DMS153 treated with DMSO at 0.1 percent for 48 hours (cell line): ENCODE results near the gene SASH1.

Experiments used
- DNase-seq: peaks from one replicate; lab custom pipeline; 2025; ENCODE audit not compliant: unreplicated experiment; lab: John Stamatoyannopoulos, UW

The SASH1 gene

DNA sequence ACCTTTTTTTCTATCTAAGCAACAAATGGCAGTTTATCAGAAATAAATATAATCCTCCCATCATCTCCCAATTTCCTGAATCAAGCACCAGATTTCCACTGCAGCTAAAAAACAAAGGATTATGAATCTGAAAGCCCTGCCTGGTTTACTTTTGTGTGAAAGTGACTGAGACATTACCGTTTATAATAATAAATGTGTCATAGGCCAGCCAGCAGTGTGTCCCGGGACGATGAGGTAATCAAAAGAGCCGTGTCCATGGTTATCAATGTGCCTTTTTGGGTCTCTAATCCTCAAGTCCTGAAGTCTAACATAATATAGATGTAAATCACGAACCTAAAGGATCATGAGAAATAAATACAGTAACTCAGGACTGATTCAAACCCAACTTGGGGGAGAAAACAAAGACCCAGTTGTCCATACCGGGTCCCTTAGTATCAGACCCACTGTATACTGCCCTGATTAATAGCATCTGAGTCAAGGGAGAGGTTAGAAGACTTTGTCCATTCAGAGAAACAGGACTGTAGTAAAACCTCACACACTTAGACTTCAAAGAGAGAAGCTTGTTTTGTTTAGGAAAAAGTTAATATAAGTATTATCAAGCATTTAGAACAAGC lies 149.1 kb downstream of the SASH1 start:
- DNase-seq = no peak

DNA sequence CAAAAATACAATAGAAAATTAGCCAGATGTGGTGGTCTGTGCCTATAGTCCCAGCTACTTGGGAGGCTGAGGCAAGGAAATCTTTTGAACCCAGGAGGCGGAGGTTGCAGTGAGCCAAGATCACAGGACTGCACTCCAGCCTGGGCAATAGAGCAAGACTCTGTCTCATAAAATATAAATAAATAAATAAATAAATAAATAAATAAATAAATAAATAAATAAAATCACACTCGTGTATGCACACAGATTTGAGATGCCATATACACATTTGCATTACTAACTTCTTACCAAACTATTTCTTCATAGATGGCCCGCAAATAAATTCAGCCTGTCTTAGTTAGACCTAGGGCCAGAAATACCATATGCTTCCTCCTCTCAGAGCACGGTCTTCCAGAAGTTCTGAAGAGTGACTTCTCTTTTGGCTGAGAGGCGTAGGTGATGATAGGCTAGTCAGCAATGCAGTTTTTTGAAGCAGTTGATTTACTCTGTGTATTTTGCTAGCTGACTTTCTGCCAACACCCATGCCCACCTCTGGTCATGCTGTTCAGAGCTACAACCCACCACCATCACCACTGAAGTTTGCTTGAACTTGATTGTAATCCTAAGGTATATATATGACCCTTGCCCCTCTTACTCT lies 150.1 kb downstream of the SASH1 start:
- DNase-seq = no peak

DNA sequence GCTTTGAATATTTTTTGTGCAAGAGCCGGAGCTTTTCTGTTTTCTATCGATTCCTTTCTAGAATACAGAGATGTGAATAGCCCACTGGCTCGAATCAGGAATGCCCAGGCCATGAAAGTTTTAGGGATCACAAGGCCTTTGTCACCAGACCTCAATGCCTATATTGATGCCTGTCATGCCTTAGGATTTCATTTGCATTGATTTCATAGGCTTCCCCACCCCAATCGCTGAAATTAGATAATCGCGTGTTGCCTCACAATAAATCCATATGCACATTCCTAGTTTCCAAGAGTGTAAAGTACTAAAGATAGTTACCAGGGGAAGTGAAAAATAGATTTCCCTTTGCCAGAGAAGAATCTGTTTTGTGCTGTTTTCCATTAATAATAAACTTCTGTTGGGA lies 150.8 kb downstream of the SASH1 start:
- no peak for DNase-seq

DNA sequence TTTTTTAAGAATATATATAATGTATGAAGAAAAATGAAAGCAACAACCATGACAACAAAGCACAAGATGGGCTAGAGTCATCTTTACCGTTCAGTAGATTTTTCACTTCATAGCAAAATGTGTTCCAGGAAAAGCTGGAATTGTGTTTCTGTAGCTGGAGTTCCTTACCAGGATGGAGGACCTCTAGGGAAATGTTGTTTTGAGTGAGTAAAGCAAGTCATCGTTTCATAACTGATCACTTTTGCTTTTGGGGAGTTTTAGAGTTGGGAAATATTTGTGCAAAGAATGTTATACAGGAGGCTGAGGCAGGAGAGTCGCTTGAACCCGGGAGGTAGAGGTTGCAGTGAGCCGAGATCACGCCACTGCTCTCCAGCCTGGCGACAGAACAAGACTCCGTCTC lies 151.6 kb downstream of the SASH1 start:
- DNase-seq = no peak

DNA sequence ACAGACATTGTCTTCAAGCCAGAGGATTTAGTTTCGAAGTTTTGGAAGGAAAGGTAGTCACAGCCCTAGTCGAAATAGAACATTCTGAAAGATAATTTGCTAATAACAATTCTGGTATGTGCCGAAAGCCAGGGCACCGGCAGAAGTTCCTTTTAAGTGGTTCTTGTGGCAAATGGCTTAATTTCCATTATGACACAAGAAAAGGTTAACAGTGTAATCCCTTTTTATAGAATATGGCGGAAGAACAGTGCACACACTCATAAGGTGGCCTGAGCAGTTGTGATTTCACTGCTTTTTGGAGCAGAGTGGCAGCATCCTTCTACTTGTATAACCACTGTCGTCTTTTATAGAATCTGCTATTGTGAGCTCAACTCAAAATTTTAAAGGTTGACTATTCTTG lies 152.4 kb downstream of the SASH1 start:
- no peak for DNase-seq

DNA sequence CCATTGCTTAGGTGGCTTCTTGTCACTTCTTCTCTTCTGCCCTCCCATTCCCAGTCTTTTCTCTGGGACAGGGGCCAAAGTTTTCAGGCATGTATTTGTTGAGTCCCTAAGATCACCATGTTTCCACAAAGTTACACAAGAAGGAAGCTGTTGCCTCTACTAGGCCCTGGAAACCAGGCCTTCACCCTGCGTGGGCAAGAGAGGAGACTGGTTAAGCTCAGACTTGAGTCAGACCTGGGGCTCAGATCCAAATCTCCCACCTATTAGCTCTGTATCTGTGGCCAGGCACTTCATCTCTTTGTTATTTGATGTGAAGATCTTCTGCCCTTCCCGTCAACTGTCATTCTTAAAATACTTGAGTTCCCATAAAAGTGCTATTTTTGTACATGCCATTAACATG lies 154.6 kb downstream of the SASH1 start:
- DNase-seq = no peak

DNA sequence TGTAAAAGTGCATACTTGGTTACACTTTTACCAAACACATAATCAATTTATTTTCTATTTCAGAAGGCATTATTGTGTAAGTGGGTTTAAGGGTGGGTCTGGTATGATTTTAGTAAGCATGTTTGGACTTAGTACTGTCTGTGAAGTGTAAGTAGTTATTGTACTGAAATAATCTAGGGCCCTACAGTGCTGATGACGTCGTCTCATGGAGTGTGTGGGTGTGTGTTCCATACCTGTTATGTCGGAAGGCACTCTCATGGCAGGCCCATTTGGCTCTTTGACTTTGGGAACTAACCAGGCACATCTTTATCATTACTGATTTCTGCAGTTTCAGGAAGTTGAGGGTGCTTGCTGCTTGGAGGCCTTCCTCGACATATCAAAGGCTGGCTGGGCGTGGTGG lies 155.1 kb downstream of the SASH1 start:
- no peak for DNase-seq

DNA sequence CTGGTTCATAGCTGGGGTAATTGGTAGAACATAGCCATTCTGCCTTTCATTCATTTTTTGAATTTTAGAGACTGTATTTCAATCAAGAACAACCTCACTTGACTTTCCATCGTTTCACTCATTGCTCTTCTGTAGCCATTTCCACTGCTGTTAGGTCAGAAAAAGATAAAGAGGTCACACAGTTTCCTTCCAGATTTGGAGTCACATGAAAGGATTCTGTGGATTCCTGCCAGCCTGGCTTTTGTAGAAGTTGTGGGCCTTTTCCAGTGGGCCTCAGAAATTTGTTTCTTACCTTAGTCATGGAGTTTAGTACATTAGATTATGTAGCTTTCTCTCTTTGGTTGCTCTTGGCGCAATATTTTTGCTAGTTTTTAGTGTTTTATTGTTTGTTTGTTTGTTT lies 157.8 kb downstream of the SASH1 start:
- DNase-seq = no peak

DNA sequence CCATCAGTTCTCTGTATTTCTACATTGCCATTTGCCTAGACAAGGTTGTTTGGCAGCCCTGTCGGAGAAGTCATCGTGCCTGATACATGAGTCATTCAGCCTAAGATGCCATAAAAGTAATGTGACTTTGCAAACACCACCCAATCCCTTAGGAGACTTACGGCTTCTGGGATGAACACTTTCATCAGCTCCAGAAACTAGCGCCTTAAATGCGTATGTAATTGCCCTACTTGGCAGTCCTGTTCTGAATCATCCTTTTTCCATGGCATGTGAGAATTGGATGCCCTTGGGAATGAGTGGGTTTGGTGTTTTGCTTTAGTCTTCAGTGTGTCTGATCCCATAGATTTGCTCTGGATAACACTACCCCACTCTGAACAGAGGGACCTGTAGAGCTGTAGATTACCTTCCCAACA lies 158.5 kb downstream of the SASH1 start:
- no peak for DNase-seq

DNA sequence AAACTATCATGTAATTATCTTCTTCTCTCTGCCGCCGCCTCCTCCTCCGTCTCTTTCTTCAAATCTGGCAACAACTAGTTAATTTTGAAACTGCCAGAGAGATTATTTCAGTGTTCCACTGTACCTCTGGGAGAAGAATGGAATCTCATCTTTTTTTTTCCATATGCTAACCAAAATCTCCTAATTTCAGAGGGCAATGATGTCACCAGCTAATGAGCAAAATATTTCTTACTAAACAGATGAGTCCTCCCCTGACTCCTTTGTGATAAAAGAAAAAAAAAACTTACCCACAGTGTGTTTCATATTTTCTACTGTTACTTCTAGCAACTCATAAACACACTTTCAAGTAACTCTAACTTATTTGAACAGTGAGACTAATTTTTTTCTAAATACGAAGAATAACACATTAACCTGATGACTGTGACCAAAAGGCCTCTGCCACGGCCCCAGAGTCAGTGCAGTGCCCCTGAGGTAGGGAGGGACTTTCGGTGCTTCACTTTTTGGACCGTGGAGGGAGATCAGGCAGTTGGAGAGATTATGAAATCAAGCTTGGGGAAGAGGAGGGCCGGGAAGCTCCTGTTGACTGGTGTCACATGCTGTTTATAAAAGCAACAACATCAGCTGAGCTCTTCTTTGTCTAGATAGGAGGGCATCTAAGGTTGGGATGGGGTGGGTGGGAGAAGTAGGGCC lies 159.6 kb downstream of the SASH1 start:
- no peak for DNase-seq

DNA sequence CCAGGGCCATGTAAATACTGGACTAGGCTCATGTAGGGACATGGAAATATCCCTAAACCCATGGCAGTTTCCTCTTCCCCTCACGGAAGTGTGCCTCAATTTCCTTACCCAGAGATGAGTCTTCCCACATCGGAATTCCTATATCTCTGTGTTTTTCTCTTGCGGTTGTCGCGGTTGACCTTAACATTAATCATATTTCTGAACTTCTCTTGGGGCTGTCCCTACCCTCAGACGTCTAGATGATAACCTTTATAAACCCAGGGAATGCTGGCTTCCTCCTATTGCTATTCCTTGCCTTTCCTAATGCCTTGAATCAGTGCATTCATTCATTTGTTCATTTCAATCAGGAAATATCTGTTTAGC lies 160.1 kb downstream of the SASH1 start:
- no peak for DNase-seq

DNA sequence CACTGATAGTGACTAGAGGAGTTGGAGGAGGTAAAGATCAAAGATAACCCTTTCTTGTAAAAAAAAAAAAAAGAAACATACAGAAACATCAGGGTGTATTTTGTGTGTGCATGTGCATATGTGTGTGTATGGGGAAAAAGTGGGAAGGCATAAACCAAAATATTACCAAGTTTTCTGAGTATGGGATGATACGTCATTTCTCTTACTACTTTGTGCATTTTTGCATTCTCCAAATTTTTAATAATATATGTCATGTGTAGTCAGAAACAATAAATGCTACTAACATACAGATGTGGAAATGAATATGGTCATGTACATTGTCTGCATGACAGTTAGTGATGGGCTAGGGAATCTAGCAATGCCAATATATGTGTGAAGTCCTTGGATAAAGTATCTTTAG lies 161.1 kb downstream of the SASH1 start:
- no peak for DNase-seq

DNA sequence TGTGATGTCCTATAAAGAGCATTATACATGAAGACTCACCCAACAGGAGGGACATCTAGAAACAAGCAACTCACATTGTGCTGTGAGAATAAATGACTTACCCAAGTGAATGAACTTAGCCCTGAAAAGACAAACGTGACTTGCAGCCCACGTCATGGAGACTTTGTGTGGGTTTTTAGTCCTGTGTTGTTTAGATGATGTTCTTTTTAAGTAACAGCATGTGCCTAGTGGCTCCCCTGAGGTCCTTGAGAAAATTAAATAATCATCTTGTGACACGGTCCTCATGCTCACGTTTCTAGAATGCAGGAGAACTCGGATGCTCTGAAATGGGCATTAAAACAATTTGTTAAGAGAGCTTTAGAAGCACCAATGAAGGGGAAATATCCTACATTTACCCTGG lies 165.1 kb downstream of the SASH1 start:
- DNase-seq = no peak

DNA sequence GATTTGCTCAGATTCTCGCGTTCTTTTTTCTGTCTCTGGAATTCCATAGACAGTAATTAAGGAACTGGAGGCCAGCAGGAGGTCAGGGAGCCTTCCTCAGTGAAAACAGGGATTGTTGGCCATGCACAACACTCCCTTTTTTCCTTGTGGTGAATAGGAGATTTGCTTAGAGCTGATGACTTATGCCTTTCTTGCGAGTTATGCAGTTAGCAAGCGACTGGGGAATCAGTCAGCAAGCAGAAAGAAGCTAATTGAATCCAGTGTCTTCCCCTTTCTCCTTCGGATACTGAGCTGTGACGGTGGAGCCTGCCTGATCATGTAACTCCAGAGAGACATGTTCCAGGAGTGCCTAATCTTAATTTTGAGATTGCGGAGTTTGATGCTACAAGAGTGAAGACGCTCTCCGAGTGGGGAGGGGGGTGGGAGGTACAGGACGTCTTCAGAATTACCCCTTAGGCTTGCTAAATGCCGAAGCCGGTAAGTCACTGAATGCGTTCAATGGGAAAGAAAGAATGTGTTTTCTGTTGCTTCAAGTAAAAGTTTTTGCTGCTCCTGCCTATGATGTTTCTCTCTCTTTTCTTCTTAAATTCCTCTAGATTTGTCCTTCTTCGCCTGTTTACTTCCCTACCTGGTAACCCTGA lies 165.9 kb downstream of the SASH1 start:
- no peak for DNase-seq

DNA sequence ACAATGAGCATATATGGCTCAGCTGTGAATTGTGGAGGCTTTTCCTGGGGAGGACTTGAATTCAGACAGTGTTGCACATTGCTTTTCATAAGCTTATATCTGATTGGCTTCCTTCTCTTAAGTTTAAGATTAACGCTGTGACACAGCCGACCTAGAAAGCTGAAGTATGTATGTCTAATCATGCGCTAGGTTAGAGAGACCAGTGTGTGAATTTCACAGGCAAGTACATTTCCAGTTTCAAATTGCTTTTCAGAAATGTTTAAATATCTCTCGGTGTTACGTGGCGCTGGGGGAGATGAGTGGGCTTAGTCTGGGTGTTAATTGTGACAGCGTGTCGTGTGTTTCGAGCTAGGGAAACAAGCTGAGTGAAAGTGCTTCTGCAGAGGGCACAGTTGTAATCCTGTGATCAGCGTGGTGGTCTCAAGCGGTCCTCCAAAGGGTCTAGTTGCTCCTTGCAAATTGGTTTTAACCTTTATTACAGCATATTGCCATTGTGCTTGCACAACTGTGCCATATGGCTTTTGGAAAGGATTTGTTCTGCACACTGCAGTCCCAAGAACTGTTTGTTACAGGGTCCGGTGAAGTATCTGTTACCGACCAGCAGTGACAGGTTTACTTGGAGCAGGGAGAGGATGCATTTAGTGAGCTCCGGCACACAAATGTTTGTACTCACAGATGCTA lies 166.6 kb downstream of the SASH1 start:
- no peak for DNase-seq

DNA sequence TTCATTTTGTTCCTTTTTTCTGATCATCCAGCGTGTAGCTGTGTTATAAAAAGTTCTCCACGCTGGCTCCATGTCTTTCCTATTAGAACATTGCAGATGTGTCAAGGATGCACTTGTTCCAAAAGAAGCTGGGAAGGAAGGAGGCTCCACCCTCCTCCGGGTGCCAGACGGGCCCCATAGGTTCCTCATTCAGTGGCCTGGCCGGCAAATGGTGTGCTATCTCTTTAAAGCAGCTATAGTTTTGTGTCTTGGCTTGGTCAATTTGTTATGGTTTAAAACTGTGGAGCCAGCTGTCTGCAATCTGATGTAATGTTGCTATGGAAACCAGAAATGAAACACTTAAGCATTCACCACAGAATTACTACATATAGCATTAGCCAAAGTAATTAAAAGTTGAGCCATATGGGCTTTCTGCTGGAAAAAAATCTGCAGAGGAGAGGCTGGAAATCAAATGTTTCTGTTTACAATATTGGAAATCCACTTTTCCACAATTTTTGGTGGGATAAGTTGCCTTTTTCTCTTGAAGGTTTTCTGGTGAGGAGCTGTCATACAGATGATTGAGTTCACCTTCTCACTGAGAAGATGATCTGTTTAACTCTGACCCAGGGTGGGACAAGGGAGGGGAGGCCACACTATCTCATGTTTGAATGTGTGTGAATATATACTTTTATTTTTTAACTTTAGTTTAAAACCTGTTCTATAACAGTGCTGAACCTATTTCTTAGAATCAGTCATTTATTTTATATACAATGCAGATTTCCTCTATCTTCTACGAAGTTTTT lies 167.4 kb downstream of the SASH1 start:
- no peak for DNase-seq

DNA sequence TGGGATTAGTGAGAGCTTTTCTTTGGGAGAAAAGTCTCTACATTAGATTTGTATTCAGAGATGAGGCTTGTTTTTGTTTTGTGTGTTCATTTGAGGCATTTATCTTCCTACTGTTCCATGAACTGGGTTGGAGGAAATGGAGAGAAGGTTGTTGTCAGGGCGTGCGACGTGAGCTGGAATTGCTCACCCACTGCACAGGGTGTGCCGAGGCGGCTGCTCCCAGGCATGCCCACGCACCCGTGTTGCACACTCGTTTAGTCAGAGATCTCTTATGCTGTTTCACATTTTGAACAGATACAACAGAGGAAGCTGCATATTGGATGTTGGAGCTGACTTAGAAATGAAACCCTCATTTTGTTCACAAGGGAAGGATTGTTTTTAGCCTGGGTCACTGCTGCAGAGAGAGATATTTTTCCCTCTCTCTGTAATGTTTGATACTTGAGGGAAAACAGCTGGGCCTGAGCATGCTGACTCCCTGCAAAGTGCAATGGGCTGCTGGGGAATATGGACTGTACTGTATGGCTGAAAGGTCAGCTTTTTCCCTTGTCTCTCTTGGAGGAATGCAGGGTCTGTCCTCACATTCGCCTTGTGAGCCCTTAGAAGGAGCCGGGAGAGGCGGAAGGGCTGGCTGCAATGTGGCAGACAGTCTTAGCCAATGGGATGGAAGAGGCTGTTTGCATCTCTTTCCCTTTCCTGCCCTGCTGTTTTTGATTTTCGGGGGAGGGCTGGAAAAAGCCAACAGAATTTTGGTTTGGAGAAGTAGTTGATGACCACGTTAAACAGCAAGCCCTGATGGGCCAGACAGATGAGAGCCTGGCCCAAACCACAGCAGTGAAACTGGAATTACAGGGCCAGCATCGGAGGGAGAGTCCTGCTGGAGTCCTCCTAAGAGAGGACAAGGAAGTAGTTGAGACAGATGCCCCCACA lies 170.8 kb downstream of the SASH1 start:
- DNase-seq = no peak

DNA sequence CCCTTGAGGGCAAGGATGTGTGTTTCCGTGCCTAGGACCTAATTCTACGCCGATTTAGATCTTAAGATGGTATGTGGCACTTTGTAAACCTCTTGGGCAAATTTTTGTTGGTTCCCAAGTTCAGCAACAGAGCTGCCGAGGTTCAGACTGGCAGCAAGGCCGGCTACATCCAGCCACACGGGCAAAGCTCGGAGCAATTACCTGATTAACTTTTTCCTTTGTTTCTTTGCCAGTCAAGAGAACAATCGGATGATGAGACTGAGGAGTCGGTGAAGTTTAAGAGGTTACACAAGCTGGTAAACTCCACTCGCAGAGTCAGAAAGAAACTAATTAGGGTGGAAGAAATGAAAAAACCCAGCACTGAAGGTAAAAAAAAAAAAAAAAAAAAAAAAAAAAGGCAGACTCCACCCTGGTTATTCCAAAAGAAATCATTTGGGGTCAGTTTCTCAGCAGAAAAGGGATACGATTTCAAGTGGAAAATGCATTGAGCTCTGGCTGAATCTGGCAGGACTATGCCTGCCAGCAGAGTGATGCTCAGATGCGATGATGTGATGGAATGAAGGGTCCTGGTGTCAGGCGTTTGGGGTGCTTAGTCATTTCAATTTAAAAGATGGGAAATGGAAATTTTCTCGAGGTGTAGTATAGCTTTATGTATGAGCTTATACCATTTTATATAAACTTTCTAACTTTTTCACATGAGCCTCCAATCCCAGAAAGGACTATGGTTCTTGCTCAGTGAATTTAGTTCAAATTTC lies 171.6 kb downstream of the SASH1 start:
- no peak for DNase-seq

DNA sequence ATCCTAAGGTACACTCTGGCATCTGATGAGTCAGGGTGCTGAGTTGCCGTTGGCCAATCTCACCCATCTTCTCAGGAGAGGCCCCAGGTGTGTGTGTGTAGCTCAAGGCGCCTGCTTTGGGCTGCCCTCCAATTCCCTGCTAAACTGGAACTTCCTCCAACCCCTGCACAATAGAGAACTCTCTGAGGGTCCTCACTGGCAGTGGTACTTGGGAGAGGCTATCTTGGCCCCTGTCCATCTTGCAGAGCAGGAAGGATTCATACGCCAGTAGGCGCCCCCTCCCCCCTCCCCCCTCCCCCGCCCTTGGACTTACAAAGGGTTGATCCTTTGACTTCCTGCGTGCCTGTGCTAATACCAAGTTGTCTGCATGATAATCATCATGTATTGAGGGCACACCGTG lies 173.6 kb downstream of the SASH1 start:
- no peak for DNase-seq
